DND-41 (cell line): Measurements from ENCODE around the gene PRICKLE2.

ENCODE experiments used
- CTCF ChIP-seq: IDR thresholded peaks from 2 replicates; pipeline ENCODE4 v1.5.1; 2012; ENCODE audit warnings: borderline replicate concordance, low read length, moderate library complexity, mild to moderate bottlenecking; ENCODE audit not compliant: poor library complexity, severe bottlenecking; ENCODE audit errors: extremely low read depth
- EZH2 ChIP-seq: IDR thresholded peaks from 3 replicates; pipeline ENCODE4 v1.6.1; 2012; ENCODE audit warnings: borderline replicate concordance, low read depth, mild to moderate bottlenecking, moderate library complexity, low read length, inconsistent platforms; ENCODE audit not compliant: severe bottlenecking

GRCh38 chr3:64188810-64189560 is 36.3 kb downstream of the PRICKLE2 start:
- TF ChIP-seq CTCF (no peak), EZH2 (no peak)
